Fibroblast of lung (primary cell): ENCODE results near the gene PHLDB3. TPM values are rescaled to one million over a fixed set of nuclear protein-coding genes. Genes with fewer than 3 reads are reported as not detected.
"Not testable (repeated sequence)": the region's sequence is repeated elsewhere in the genome, so short reads cannot be mapped to it uniquely, and the experiment has no call there.

Experiments used
- DNase-seq, 2 donors: peaks; one replicate each; pipeline versions ENCODE4 v3.0.0 to v3.0.0-alpha.2; 2010; ENCODE audit warnings: low read depth in 2 of 2
- H2AFZ ChIP-seq: 2 replicates; pipeline ENCODE4 v1.5.1; 2012; ENCODE audit warnings: low read length, control low read depth, inconsistent platforms
- H3K27ac ChIP-seq: 2 replicates; pipeline ENCODE4 v1.5.1; 2011; ENCODE audit warnings: low read length, control low read depth; ENCODE audit not compliant: insufficient read depth
- H3K27me3 ChIP-seq: 2 replicates; pipeline ENCODE4 v1.5.1; 2011; ENCODE audit warnings: mild to moderate bottlenecking, low read length; ENCODE audit not compliant: control insufficient read depth, insufficient read depth
- H3K36me3 ChIP-seq: 2 replicates; pipeline ENCODE4 v1.5.1; 2011; ENCODE audit warnings: low read length; ENCODE audit not compliant: control insufficient read depth, insufficient read depth
- H3K4me1 ChIP-seq: 2 replicates; pipeline ENCODE4 v1.5.1; 2011; ENCODE audit warnings: low read length; ENCODE audit not compliant: control insufficient read depth, insufficient read depth; ENCODE audit errors: extremely low read depth
- H3K4me2 ChIP-seq: 2 replicates; pipeline ENCODE4 v1.5.1; 2011; ENCODE audit warnings: low read length, control low read depth; ENCODE audit not compliant: insufficient read depth; ENCODE audit errors: extremely low read depth
- H3K4me3 ChIP-seq, 4 experiments: fragments of 200-600 bp in 1 of 4; sonication (generic) in 1 of 4; replicated peaks in 1 of 4; 2 replicates each; pipeline ENCODE4 v1.5.1; 2011 to 2016; ENCODE audit warnings: low read length in 4 of 4, low read depth in 3 of 4, mild to moderate bottlenecking in 3 of 4, control low read depth in 2 of 4, inconsistent platforms in 1 of 4, mixed read lengths in 1 of 4; ENCODE audit not compliant: insufficient read depth in 1 of 4; ENCODE audit errors: control extremely low read depth in 1 of 4
- H3K79me2 ChIP-seq: 2 replicates; pipeline ENCODE4 v1.5.1; 2012; ENCODE audit warnings: mild to moderate bottlenecking, low read length, inconsistent platforms; ENCODE audit not compliant: control insufficient read depth, insufficient read depth
- H3K9ac ChIP-seq: 2 replicates; pipeline ENCODE4 v1.5.1; 2011; ENCODE audit warnings: mild to moderate bottlenecking, low read length, control low read depth; ENCODE audit not compliant: insufficient read depth
- H3K9me3 ChIP-seq: 2 replicates; pipeline ENCODE4 v1.5.1; 2012; ENCODE audit warnings: low read depth, low read length; ENCODE audit not compliant: control insufficient read depth, insufficient read depth
- H4K20me1 ChIP-seq: 2 replicates; pipeline ENCODE4 v1.5.1; 2011; ENCODE audit warnings: low read length; ENCODE audit not compliant: control insufficient read depth, insufficient read depth; ENCODE audit errors: extremely low read depth
- CTCF ChIP-seq, 2 donors: IDR thresholded peaks in 1 of 2; conservative IDR thresholded peaks in 1 of 2; 1 replicate in 1 of 2; 2 replicates in 1 of 2; pipeline ENCODE4 v1.5.1; 2011 to 2012; ENCODE audit warnings: low read length in 2 of 2, control low read depth in 1 of 2, inconsistent platforms in 1 of 2, low read depth in 1 of 2, mild to moderate bottlenecking in 1 of 2
- EZH2 ChIP-seq: IDR thresholded peaks from 2 replicates; pipeline ENCODE4 v1.5.1; 2012; ENCODE audit warnings: low read length, control low read depth, mild to moderate bottlenecking; ENCODE audit errors: missing control alignments
- polyA plus RNA-seq, 2 donors: library from polyadenylated mRNA; depleted of rRNA in 1 of 2; stranded (reverse) in 1 of 2; unstranded in 1 of 2; fragments of >200 nt; gene quantifications; 2 replicates each; pipeline ENCODE4 v1.2.1, GENCODE V29; 2011 to 2012; ENCODE audit warnings: missing spikeins in 1 of 2
- total RNA-seq: library from RNA; depleted of rRNA; stranded (reverse); fragments of >200 nt; gene quantifications from 2 replicates; pipeline ENCODE4 v1.2.1, GENCODE V29; 2014

The PHLDB3 gene
- total and polyA plus RNA-seq, 2 donors (not counting 1 experiment from before 2014, with no cell fraction given), result 1.8 to 35.8 TPM

- peaks cover 14% of the 10 kb centered on the region for H3K36me3 ChIP-seq
- H3K27me3 ChIP-seq, result no peaks in the 10 kb centered on the region
- no peaks in the 10 kb centered on the region for H3K79me2 ChIP-seq
- no peak overlapping the region for H3K27ac ChIP-seq
- DNase-seq, result no peak
- H3K4me2 ChIP-seq, result no peak overlapping the region
- no peak overlapping the region for H3K4me3 ChIP-seq
- no peaks in the 10 kb centered on the region for H4K20me1 ChIP-seq
- TF ChIP-seq EZH2 (no peak), CTCF (conservative IDR thresholded peaks at IDR 0.05 in 1 of 2, IDR thresholded peaks at IDR 0.05 in 1 of 2; ENCODE audit: low read depth in 1 of 2, low read length in 2 of 2) (no peak)
- H3K9me3 ChIP-seq, result no peaks in the 10 kb centered on the region
- no peaks in the 10 kb centered on the region for H3K4me1 ChIP-seq
- H3K9ac ChIP-seq, result no peak overlapping the region
- H2AFZ ChIP-seq, result no peak overlapping the region
Observed at GRCh38 chr19:43552198-43552450, 47.6 kb upstream of the PHLDB3 start.

- Histone ChIP-seq H3K9ac (no peak overlapping the region), H3K4me1 (no peaks in the 10 kb centered on the region), H3K27me3 (no peaks in the 10 kb centered on the region), H4K20me1 (no peaks in the 10 kb centered on the region), H2AFZ (no peak overlapping the region), H3K36me3 (peaks cover 14% of the 10 kb centered on the region), H3K27ac (no peak overlapping the region), H3K4me3 (no peak overlapping the region), H3K79me2 (no peaks in the 10 kb centered on the region), H3K4me2 (no peak overlapping the region), H3K9me3 (no peaks in the 10 kb centered on the region)
- DNase-seq, result no peak
- no peak for TF ChIP-seq EZH2
- TF ChIP-seq CTCF (conservative IDR thresholded peaks at IDR 0.05 in 1 of 2, IDR thresholded peaks at IDR 0.05 in 1 of 2; ENCODE audit: low read depth in 1 of 2, low read length in 2 of 2), result no peak
Observed at GRCh38 chr19:43551399-43552197, 47.1 kb upstream of the PHLDB3 start.

GRCh38 chr19:43548706-43549105 is 44.2 kb upstream of the PHLDB3 start:
- TF ChIP-seq EZH2 (no peak), CTCF (conservative IDR thresholded peaks at IDR 0.05 in 1 of 2, IDR thresholded peaks at IDR 0.05 in 1 of 2; ENCODE audit: low read depth in 1 of 2, low read length in 2 of 2) (no peak)
- Histone ChIP-seq H2AFZ (no peak overlapping the region), H3K9ac (no peak overlapping the region), H3K4me1 (no peaks in the 10 kb centered on the region), H3K27me3 (no peaks in the 10 kb centered on the region), H4K20me1 (no peaks in the 10 kb centered on the region), H3K79me2 (no peaks in the 10 kb centered on the region), H3K4me3 (no peak overlapping the region), H3K4me2 (no peak overlapping the region), H3K9me3 (no peaks in the 10 kb centered on the region), H3K27ac (no peak overlapping the region), H3K36me3 (peaks cover 17% of the 10 kb centered on the region)
- DNase-seq, result no peak

GRCh38 chr19:43547926-43548325 is 43.4 kb upstream of the PHLDB3 start:
- H3K36me3 ChIP-seq, result peaks cover 20% of the 10 kb centered on the region
- H4K20me1 ChIP-seq, H3K4me2 ChIP-seq: not testable (repeated sequence)

More at GRCh38 chr19:43547926-43548325, 43.4 kb upstream of the PHLDB3 start:
- not testable (repeated sequence) for H3K4me3 ChIP-seq, H3K27me3 ChIP-seq, H3K9ac ChIP-seq, H3K27ac ChIP-seq, H3K79me2 ChIP-seq, H2AFZ ChIP-seq, H3K4me1 ChIP-seq, H3K9me3 ChIP-seq, DNase-seq
